Stimulated activated CD4-positive, alpha-beta T cell treated with anti-CD3 and anti-CD28 coated beads, Interleukin-12 subunit alpha, Interleukin-12 subunit beta, amount 100 ng/mL, for 4 hours (primary cell): ENCODE results near the gene THG1L.

Source experiments
- DNase-seq: peaks from one replicate; pipeline ENCODE4 v3.0.0-alpha.2; 2020

THG1L gene

GRCh38 chr5:157729858-157730257 is 1.4 kb upstream of the THG1L start:
- DNase-seq, result no peak

DNA sequence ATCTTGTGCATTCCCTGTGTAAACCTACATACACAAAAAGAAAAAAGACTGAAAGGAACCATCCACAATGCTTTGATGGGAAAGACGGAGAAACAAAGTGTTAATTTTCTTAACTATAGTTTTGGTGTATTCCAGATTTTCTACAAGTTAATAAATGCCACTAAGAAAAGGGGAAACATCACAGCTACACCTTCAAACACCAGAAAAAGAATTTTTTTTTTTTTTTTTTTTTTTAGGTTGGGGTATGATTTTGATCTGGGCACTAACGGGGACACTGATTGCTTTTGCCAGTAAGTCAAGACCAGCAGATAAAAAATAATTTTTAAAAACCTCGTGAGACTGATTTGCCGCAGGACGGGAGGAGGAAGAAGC is 334 bp upstream of the THG1L start:
- no peak for DNase-seq

- no peak for DNase-seq
Measured at GRCh38 chr5:157732130-157732514, 902 bp downstream of the THG1L start.

- no peak for DNase-seq
Measured at GRCh38 chr5:157732596-157733262, 1.5 kb downstream of the THG1L start.

DNA sequence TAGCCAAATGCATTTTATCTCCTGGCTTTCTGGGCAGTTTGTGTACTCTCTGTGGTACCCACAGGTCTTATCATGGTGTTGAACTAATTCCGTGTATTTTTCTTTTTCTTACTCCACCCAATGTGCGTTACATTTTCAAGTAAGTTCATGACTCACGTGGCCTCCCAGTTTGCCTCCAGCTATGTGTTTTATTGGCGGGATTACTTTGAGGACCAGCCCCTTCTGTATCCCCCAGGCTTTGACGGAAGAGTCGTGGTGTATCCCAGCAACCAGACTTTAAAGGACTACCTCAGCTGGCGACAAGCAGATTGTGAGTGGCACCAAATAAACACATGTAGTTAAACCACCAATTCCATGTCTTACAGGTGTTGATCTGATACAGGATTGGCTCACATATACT is 3.2 kb downstream of the THG1L start:
- no peak for DNase-seq

- no peak for DNase-seq
Measured at GRCh38 chr5:157735991-157736390, 4.8 kb downstream of the THG1L start.

DNA sequence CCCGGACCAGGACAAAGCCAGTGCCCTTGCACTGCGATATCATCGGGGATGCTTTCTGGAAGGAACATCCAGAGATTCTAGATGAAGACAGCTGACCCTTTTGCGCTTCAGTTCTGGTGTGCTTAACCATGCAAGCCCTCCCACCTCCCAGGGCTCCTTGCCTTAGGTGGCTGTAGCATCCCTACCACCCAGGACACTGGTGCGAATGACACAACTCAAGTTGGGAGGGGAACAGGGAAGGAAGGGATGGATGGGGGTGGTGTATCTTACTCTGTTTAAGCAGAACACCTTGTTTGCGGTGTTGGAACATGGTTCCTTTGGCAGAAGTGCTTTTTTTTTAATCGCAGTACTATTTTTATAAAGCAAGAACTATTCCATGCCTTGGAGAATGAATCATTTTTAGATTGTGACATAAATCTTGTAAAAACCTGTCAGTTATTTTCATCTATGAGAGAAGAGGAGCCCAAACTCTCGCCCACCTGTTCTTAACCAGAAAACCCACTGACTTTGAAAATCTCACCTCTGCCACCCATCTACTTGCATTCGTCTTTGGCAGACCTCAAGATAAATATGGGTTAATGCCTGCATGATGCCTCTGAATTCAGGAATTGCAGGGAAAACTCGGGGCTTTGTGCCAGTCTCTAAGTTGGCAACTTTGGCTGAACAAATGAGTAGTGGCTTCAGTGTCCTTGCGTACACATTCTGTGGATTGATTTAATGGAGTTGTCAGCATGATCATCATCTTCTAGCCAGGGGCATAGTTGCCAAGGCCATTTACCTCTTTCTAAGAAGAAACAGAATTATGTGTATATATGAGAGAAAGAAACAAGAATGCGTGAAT is 8.4 kb downstream of the THG1L start:
- no peak for DNase-seq

- DNase-seq, result no peak
Measured at GRCh38 chr5:157740229-157740610, 9.0 kb downstream of the THG1L start.

DNA sequence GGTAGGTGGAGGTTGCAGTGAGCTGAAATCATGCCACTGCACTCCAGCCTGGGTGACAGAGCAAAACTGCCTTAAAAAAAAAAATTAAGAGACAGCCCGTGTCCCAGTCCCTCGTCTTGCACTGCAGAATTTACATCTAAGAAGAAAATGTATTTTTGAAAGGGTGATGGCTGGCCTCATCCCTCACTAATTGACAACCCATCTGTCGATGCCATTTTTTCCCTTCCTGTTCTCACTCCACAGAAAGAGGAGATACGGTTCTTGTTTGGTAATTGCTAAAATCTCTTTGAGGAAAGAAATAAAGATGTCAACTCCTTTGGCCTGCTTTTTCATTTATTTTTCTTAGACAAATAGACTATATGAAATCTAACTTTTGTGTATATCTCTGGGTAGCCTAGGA is 9.9 kb downstream of the THG1L start:
- no peak for DNase-seq

DNA sequence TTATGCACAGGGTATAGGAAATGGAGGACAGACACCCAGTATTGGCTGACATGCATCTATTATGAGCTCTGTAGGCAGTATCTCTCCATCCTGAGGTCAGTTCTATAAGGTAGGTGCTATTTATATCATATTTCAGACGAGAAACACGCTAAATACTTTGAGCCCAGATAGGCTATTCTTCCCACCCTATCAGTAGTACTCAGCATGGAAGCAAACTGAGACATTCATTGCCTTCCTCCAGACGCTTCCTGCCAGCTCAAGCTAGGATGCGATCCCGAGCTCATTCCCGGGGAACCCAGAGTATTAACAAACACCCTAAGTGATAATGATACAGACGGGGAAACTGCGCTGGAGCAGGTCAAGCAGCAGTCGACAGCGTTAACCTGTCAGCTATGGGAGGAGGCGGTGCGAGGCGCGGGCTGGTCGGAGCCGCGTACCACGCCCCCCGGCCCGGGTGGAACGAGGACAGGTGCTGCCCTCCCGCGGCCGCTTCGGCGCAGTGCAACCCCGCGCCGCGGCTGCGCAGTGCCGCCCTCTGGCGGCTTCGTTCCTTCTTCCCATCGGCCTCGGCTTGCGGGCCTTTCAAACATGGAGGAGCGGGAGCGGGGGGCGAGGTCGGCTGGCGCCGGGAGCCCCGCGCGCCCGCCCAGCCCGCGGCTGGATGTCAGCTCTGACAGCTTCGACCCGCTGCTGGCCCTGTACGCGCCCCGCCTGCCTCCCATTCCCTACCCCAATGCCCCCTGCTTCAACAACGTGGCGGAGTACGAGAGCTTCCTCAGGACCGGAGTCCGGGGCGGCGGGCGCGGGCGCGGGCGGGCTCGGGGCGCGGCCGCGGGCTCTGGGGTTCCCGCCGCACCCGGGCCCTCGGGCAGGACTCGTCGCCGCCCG is 12.2 kb downstream of the THG1L start, which contains the start of gene LSM11:
TSS of gene LSM11 (plus strand) at position 550 of the 888 bp plus-strand sequence. CDS start at position 589, 39 bp downstream.
- DNase-seq, result peak; percentile 91

DNA sequence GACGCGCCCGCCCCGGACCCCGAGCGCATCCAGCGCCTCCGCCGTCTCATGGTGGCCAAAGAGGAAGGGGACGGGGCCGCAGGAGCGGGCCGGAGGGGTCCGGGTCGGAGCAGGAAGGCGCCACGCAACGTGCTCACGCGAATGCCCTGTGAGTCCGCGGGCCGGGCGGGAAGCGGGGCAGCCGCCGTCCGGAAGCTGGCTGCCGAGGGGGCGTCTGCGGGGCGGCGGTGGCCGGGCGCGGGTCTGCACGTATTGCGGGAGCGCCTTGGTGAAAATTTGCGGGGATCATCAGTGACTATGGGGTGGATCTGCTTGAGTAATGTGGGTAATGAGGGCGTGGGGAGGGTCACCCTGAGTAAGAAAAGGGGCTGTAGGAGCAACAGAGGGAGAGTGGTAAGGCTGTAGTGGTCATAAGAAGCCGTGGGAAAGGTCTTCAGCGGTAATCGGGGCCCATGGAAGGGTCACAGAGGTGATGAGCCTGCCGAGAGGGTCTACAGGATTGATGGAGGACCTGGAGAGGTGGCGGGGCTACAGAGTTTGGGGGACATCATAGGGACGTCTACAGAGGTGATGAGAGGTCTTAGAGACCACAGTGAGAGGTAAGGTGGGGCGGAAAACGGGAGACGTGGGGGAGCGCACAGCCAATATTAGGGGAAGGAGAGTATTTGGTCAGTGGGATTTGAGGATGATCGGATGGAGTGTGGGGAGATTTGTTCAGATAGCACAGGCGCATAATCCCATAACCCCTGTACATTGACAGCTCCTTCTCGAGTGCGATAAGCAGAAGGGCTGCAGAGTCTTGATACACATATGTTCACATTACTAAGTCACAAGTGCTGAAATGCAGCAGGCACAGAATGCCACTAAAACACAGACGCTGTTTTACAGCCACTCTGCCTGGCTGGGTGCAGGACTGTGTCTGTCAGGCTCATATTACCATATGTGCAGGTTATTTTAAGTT is 13.1 kb downstream of the THG1L start:
- DNase-seq, result peak; percentile 30

GRCh38 chr5:157745041-157745456 is 13.8 kb downstream of the THG1L start:
- no peak for DNase-seq

DNA sequence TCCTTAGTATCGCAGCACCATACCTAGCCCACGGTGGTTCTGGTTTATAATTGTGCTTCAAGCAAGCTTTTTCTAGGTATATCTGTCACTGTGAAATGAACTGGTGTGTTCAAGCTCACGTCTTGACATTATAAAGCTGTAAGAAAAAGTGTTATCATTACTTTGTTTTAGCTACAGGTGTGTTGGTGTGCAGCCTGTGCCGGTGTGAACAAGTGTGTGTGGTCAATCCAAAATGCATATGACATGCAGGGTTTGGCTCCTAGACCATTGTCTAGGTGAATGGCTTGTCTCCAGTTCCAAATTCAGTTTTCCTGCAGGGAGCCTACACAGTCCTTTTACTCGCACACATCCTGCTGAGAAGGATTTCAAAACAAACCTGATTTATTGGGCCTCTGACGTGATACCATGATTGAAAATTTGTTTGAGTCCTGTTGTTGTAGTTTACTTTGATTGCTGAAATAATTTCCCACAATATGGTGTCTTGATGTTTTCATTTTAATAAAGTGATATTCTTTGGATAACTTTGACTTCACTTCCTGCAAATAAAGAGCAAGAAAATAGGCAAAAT is 16.0 kb downstream of the THG1L start:
- DNase-seq, result no peak

GRCh38 chr5:157747766-157748700 is 16.8 kb downstream of the THG1L start:
- no peak for DNase-seq

DNA sequence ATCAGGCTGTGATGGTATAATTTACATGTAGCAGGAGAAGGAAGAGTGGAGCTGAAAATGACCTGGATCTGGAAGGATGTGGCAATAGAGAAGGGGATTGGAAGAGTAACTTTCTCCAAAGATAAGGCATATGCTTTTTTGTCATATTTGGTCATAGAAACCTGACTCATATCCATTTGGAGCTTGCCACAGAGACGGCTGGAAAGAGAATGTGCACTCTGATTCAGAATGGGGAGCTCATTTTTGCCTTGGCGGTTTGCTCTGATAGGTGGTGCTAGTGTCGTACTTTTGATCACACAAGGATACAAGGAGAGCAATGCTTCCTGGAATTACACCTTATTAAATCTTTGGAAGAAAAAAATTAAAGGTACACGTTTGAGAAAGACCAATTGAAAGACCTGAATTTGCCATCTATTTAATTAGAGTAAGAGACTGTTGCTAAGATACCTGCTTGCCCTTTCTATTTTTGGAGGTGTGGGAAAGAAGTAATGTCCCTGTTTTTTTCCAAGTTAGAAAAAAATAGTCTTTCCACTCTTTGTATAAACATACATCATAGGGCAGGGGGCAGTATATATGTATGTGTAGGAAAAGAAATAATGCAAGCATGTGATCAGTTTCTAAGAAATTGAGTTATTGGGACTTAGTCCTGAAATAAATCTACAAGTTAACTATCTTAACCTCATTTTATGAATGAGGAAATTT is 17.7 kb downstream of the THG1L start:
- no peak for DNase-seq

GRCh38 chr5:157749462-157749799 is 18.2 kb downstream of the THG1L start:
- no peak for DNase-seq

DNA sequence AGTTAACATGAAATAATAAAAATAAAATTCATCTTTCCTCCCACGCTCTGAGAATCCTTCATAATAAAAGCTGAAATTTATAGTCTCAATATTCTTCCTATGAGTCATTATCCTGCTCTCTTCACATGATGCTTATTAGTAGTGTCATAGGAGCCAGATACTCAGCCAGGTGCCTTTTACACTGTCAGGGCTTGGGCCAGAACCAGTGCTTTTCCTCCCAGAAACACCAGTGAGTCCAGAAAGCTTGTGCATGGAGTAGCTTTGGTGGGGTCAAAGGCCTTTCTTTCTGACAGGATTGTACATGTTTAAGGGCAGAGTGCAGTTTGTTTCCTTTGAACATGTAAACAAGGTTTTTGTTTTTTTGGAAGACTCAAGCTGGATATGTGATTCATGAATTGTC is 19.1 kb downstream of the THG1L start:
- no peak for DNase-seq

- DNase-seq, result no peak
Measured at GRCh38 chr5:157756122-157756521, 24.9 kb downstream of the THG1L start.

- DNase-seq, result no peak
Measured at GRCh38 chr5:157758706-157759105, 27.5 kb downstream of the THG1L start.
